Left lung (tissue), 10 donors: Measurements from ENCODE around the gene HEATR3. TPM values are rescaled to one million over a fixed set of nuclear protein-coding genes. Genes with fewer than 3 reads are reported as not detected.

Experiments used
- ATAC-seq: fragments of 200-7000 bp; cut with Tn5 transposase; one replicate; pipeline ENCODE4 v1.9.1; 2020; ENCODE audit warnings: moderate library complexity
- DNase-seq, 4 donors: peaks; one replicate each; pipeline ENCODE4 v3.0.0-alpha.2; 2013 to 2020
- H3K27ac ChIP-seq, 2 donors: fragments of 200-600 bp; sonication (generic) in 1 of 2; one replicate each; pipeline versions ENCODE4 v1.5.0 to v1.8.0; 2020 to 2021
- H3K27me3 ChIP-seq, 2 donors: fragments of 200-600 bp; sonication (generic) in 1 of 2; one replicate each; pipeline versions ENCODE4 v1.5.0 to v1.8.0; 2020 to 2021
- H3K36me3 ChIP-seq, 2 donors: fragments of 200-600 bp; sonication (generic) in 1 of 2; one replicate each; pipeline versions ENCODE4 v1.5.0 to v1.8.0; 2020 to 2021
- H3K4me1 ChIP-seq, 2 donors: fragments of 200-600 bp; one replicate each; pipeline ENCODE4 v1.8.0; 2021
- H3K4me3 ChIP-seq, 2 donors: fragments of 200-600 bp; sonication (generic) in 1 of 2; one replicate each; pipeline versions ENCODE4 v1.5.0 to v1.8.0; 2020 to 2021; ENCODE audit warnings: mild to moderate bottlenecking in 1 of 2
- H3K9me3 ChIP-seq, 2 donors: fragments of 200-600 bp; sonication (generic) in 1 of 2; one replicate each; pipeline versions ENCODE4 v1.5.0 to v1.8.0; 2020 to 2021
- intact Hi-C, 2 donors: fragments of 100-400 bp; cut with DNase I; formaldehyde crosslinking; loops; one replicate each; pipeline versions ENCODE4 v1.11.2 to v1.14.2; 2022
- polyA plus RNA-seq, 6 donors: library from polyadenylated mRNA; unstranded; fragments of 120-200 nt; gene quantifications; one replicate each; pipeline ENCODE4 v1.2.1, GENCODE V29; 2013; ENCODE audit not compliant: insufficient read length in 6 of 6
- total RNA-seq, 2 donors: library from RNA; stranded (reverse); fragmentation: NEBNext Ultra II Directional; extraction: Animal tissue kit (Norgen Biotek cat#: 25700); gene quantifications; one replicate each; pipeline ENCODE4 v1.2.1, GENCODE V29; 2021
- TF ChIP-seq, protein P1 (sequence below), 2 donors: fragments of 200-600 bp; sonication (generic) in 1 of 2; IDR thresholded peaks; one replicate each; pipeline versions ENCODE4 v1.5.0 to v1.8.0; 2021; ENCODE audit warnings: antibody characterized with exemption in 2 of 2
- donor health status: DM: no; HTN: yes; CAD: no.
- donor health status: DM: no; HTN: no; CAD: no.

HEATR3 gene
- total and polyA plus RNA-seq, 8 donors, result 17.5 to 27.1 (median 18.5) TPM

DNA sequence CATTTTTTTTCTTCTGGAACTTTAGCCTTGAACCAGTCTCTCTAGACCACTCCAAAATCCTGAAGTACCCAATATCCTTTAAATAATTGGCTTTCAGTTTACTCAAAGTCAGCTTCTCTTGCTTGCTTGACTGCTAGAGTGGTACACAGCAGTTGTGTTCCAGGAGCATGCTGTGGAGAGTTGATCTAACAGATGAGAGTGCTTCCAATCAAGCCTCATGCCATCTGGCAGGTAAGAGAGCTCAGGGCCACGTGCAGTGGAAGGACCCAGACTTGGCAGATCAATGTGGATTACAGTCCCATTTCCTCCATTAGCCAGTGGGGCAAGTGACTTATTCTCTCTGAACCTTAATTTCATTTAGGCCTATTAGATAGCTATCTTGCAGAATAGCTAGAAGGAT is 25.1 kb upstream of the HEATR3 start:
- TF ChIP-seq, protein P1, sequence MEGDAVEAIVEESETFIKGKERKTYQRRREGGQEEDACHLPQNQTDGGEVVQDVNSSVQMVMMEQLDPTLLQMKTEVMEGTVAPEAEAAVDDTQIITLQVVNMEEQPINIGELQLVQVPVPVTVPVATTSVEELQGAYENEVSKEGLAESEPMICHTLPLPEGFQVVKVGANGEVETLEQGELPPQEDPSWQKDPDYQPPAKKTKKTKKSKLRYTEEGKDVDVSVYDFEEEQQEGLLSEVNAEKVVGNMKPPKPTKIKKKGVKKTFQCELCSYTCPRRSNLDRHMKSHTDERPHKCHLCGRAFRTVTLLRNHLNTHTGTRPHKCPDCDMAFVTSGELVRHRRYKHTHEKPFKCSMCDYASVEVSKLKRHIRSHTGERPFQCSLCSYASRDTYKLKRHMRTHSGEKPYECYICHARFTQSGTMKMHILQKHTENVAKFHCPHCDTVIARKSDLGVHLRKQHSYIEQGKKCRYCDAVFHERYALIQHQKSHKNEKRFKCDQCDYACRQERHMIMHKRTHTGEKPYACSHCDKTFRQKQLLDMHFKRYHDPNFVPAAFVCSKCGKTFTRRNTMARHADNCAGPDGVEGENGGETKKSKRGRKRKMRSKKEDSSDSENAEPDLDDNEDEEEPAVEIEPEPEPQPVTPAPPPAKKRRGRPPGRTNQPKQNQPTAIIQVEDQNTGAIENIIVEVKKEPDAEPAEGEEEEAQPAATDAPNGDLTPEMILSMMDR (IDR thresholded peaks at IDR 0.05), result no peak
- no peak overlapping the region for H3K27ac ChIP-seq
- peak; percentile 56 for ATAC-seq
- H3K4me3 ChIP-seq, result no peak overlapping the region
- no peak for DNase-seq
- H3K27me3 ChIP-seq, result no peaks in the 10 kb centered on the region
- H3K4me1 ChIP-seq, result peaks cover 4 to 46% of the 10 kb centered on the region in 2 donors
- peaks cover 0 to 11% of the 10 kb centered on the region in 2 donors for H3K36me3 ChIP-seq
- no peaks in the 10 kb centered on the region for H3K9me3 ChIP-seq
- intact Hi-C loops, result no loop called here

DNA sequence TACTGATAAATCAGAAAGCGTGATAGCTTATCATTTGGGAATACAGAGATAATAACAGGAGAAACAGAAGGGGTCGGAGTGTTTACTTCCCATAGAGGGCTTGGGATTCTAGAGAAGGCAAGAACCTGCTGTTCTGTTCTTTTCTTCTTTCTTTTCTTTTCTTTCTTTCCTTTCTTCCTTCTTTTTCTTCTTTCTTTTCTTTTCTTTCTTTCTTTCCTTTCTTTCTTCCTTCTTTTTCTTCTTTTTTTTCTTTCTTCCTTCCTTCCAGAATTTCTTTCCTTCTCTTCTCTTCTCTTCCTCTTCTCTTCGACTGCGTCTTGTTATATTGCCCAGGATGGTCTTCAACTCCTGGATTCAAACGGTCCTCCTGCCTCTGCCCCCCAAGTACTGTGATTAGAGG is 22.4 kb upstream of the HEATR3 start:
- Histone ChIP-seq H3K27ac (no peak overlapping the region), H3K4me3 (no peak overlapping the region), H3K4me1 (peaks cover 4 to 23% of the 10 kb centered on the region in 2 donors), H3K27me3 (no peaks in the 10 kb centered on the region), H3K9me3 (no peaks in the 10 kb centered on the region), H3K36me3 (no peaks in the 10 kb centered on the region)
- ATAC-seq (no peak), DNase-seq (no peak)
- TF ChIP-seq, protein P1 (IDR thresholded peaks at IDR 0.05), result no peak
- intact Hi-C loops, result no loop called here

DNA sequence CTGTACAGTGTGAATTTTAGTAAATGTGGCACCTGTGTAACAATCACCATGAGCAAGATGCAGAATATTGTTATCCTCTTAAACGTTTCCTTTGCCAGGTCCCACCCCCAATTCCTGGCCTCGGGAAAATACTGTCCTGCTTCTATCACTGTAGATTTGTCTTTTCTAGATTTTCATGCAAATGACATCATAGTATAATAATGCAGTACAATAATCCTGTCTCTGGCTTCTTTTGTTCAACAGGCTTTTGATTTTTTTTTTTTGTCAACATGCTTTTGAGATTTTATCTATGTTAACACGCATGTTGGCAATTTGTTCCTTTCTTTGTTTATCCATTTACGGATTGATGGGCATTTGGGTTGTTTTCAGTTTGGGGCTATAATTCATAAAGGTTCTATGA is 20.4 kb upstream of the HEATR3 start:
- Histone ChIP-seq H3K27me3 (no peaks in the 10 kb centered on the region), H3K4me3 (no peak overlapping the region), H3K36me3 (no peaks in the 10 kb centered on the region), H3K27ac (no peak overlapping the region), H3K4me1 (peaks cover under 1 to 3% of the 10 kb centered on the region in 2 donors), H3K9me3 (no peaks in the 10 kb centered on the region)
- TF ChIP-seq, protein P1 (IDR thresholded peaks at IDR 0.05), result no peak
- intact Hi-C loops, result no loop called here
- ATAC-seq, result no peak
- DNase-seq, result no peak

DNA sequence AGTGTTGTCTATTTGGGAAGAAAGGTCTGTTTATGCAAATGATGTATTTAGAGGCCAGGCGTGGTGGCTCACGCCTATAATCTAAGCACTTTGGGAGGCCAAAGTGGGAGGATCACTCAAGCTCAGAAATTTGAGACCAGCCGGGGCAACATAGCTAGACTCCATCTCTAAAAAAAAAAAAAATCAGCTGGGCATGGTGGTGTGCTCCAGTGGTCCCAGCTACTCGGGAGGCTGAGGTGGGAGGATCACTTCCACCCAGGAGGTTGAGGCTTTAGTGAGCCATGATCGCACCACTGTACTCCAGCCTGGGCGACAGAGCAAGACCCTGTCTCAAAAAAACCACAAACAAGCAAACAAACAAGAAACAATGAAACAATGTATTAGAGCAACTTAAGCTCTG is 18.9 kb upstream of the HEATR3 start:
- intact Hi-C loops, result no loop called here
- TF ChIP-seq, protein P1 (IDR thresholded peaks at IDR 0.05), result no peak
- no peak overlapping the region for H3K4me3 ChIP-seq
- no peak for DNase-seq
- no peaks in the 10 kb centered on the region for H3K4me1 ChIP-seq
- no peak overlapping the region for H3K27ac ChIP-seq
- ATAC-seq, result no peak
- H3K9me3 ChIP-seq, result no peaks in the 10 kb centered on the region
- no peaks in the 10 kb centered on the region for H3K27me3 ChIP-seq
- no peaks in the 10 kb centered on the region for H3K36me3 ChIP-seq

DNA sequence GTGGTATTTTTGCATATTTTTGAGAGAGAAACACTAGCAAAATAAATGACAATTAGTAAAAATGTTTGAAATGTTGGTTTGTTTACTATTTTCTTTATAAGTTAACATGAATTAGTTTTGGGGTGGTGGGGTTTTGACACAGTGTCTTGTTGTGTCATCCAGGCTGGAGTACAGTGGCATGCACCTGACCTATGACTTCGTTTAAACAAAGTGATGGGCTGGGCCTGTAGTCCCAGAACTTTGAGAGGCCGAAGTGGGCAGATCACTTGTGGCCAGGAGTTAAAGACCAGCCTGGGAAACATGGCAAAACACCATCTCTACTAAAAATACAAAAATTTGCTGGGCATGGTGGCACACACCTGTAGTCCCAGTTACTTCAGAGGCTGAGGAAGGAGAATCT is 17.9 kb upstream of the HEATR3 start:
- TF ChIP-seq, protein P1 (IDR thresholded peaks at IDR 0.05), result no peak
- Histone ChIP-seq H3K4me3 (no peak overlapping the region), H3K4me1 (no peaks in the 10 kb centered on the region), H3K27ac (no peak overlapping the region), H3K36me3 (no peaks in the 10 kb centered on the region), H3K27me3 (no peaks in the 10 kb centered on the region), H3K9me3 (no peaks in the 10 kb centered on the region)
- intact Hi-C loops, result no loop called here
- no peak for DNase-seq
- no peak for ATAC-seq
